HG03039 (cell line): ENCODE measurements around the gene CKS2.

ENCODE experiments used
- ATAC-seq: cut with Tn5 transposase; IDR thresholded peaks from one replicate; pipeline ENCODE4 v1.9.1; 2021; ENCODE audit warnings: mild to moderate bottlenecking, moderate library complexity; ENCODE audit not compliant: unreplicated experiment

The CKS2 gene

DNA sequence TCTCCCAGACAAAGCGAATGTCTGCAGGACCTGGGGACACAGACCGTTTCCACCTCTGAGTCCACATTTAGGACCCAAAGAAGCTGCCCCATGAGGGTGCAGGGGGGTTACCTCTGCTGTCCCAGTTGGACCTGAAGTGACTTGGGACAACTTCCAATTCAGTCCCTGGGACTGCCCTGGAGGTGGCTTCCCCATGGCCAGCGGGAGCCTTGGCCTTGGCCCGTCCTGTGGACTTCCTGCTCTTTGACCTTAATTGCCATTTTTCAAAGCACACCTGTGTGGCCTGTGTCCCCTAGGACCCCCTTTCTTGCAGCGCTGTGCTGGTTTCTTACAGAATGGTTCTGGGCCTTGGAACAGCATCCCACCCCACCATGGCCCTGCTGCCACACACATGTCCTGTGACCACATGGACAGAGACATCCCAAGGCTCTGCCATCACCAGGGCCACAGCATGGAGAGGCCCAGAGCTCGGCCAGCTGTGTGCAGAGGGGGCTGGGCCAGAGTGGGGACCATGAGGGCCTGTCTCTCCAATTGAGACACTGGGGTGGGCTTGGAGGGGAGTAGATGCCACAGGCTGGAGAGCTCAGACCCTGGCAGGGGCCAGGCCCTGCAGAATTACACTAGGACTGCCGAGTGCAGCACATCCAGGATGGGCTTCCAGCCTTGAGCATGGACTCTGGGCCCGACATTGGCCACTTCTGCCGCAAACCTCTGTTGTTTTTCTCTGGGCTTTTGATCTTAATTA is 53.1 kb downstream of the CKS2 start:
- ATAC-seq: no peak

DNA sequence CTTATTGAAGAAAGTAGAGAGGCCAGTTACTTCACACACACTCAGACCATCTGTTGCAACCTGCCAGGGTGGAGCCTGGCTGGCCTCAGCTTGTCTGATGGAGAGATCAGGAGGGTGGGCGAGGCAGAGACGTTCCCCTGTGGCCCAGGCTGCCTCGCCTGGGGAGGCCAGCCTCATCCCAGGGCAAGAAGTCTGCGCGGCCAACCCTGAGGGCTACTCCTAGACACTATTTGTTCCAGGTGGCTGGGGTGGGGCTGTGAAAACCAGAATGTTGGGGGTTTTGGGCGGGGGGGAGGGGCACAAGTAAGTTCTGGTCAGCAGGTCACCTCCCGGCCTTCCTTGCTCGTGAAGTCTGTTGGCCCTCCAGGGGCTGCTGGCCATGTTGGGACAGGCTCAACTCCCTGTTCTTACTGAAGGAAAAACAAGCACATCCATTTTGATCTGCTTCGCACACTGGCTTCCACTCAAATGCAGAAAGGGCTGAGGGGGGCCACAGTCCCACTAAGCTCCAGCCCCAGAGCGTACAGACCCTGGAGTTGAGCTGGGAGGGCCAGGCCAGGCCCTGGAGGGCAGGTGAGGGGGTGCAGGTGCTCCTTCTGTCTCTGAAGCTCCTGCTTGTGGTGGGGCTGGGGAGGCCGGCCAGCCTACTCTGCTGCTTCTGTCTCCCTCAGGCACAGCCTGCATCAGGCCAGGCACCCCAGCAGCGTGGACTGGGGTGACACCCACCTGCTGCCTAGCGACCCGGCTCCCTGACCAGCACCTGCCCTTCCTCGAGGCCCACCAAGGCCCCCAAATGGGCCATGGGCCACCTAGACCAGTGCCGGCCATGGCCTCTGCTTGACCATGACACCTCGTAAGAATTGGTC is 53.9 kb downstream of the CKS2 start:
- ATAC-seq: no peak

DNA sequence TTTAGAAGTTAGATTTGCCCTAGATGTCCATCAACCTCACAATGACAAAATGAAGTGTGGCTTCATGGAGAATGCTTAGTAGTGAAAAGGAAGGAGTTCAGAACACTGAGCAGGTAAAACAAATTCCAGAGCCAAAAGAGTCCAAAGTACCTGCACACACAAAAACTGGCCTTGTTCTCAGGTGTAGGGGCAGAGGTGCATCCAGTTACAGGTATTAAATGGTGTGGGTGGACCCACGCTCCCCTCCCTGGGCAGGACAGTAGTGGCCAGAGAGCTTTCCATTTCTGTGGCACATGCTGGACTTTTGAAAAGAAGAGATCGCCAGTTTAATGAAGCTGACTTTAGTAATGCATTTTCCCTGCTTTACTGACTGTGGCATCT is 54.5 kb downstream of the CKS2 start:
- ATAC-seq: no peak
